ENCODE results near the gene RAB13.
"Not testable (repeated sequence)": the region's sequence is repeated elsewhere in the genome, so short reads cannot be mapped to it uniquely, and the experiment has no call there.

RAB13 gene

DNA sequence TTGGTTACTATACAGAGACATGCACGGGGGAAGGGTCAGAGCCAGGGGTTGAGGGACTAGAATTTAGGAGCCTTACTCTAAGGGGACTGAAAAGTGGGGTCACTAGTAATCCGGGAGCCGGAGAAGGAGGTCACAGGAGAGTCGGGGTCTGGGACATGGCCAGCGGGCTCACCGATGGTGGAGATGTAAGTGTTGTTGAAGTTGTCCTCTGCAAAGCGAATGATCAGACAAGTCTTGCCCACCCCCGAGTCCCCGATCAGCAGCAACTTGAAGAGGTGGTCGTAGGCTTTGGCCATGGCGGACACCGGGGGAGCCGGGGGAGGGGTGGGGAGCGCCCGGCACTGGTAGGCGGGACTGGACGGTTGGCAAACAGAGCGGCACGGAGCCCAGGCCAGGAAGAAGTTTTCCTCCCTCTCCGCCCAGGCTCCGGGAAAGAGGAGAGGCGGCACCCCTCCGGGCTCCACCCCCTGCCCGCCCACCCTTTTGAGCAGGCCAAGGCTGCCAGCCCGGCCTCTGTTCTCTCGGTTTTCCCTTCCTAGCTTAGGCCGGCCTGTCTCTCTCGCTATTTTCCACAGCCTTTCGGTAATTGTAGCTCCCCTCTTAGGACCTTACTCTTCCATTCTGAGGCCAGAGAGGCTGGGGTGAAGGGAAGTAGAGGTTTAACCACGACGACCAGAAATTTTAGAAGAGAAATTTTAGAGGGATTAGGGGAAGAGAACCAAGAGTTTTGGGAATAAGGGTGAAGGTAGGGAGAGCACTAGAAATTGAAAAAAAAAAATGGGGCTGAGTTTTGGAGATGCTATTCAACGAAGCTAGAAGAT is at the start of gene RAB13:
Gene RAB13, minus strand, starts transcription at position 399 of the 821 bp plus-strand sequence. Its CDS starts 103 bp downstream, at position 296.
- DNase-seq: peak; percentile 78

DNA sequence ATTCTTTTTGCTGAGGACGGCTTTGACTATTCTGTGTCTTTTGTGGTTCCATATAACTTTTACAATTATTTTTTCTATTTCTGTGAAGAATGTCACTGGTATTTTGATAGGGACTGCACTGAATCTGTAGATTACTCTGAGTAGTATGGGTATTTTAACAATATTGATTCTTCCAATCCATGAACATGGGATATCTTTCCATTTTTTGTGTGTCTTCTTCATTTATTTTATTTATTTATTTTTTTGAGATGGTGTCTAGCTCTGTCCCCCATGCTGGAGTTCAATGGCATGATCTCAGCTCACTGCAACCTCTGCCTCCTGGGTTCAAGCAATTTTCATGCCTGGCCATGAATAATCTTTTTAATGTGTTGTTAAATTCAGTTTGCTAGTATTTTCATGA is 47.6 kb upstream of the RAB13 start:
- not testable (repeated sequence) for DNase-seq

DNA sequence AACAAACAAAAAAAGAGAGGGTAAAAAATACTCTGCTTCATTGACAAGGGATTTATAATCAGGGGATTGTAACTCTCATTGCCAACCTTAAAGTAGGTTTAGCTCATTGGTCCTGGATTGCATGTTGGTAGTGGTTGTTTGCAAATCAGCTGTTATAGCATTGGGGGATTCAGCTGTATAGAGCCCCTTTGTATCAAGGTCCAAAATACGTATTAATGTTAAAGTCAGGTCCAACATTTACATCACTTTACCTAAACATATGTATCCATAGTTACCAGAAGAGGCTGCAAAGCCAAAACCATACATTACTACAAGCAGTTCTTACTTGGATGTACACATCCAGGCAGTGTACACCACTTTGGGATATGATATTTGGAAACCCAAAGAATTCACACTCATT is 33.8 kb upstream of the RAB13 start:
- DNase-seq: no peak

DNA sequence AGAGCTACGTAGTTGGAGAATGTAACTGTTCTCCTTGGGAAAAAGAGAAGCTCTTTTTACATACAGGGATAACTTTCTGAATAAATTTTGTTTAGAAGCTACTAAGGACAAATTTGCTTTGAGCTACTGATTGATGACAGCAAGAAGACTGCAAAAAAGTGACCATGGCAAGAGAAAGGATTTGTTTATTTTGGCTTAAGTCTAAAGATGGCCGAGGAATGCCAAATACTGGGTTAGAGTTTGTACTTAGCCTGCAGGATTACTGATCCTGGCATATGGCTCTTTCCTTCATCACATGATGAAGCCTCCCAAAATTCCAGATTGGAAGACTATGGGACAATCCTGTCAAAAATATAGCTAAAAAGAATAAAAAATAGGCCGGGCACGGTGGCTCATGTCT is 33.1 kb upstream of the RAB13 start:
- DNase-seq: no peak

DNA sequence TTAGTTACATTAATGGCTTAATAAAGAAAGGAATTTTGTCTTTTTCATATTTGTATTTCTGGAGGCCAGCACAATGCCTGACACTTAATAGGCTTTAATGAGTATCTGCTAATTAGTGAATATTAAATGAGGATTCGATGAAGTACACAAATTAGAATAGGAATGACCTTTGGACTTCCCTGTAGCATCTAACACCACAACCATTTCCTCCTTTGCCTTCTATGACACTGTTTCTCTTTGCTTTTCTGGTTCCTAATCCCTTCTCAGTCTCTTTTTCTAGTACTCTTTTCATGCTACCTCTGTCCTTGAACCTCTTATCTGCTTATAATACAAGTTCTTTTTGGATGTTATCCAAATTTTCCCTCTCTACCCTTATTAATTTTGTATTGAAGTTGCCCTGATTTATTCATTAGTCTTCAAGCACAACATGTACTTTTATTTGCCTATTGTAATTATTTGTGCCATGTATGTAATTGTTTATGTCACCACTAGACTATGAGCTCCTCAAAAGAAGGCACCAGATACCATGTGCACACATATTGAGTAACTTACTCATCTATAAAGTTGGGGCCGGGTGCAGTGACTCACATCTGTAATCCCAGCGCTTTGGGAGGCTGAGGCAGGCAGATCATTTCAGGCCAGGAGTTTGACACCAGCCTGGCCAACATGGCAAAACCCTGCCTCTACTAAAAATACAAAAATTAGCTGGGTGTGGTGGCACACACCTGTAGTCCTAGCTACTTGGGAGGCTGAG is 28.2 kb upstream of the RAB13 start:
- no peak for DNase-seq

DNA sequence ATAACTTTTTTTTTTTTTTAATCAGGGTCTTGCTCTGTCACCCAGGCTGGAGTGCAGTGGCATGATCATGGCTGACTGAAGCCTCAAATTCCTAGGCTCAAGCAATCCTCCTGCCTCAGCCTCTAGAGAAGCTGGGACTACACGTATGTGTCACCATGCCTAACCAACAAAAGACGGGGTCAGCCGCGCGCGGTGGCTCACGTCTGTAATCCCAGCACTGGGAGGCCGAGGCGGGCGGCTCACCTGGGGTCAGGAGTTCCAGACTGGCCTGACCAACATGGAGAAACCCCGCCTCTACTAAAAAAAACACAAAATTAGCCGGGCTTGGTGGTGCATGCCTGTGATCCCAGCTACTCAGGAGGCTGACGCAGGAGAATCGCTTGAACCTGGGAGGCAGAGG is 26.4 kb upstream of the RAB13 start:
- not testable (repeated sequence) for DNase-seq

DNA sequence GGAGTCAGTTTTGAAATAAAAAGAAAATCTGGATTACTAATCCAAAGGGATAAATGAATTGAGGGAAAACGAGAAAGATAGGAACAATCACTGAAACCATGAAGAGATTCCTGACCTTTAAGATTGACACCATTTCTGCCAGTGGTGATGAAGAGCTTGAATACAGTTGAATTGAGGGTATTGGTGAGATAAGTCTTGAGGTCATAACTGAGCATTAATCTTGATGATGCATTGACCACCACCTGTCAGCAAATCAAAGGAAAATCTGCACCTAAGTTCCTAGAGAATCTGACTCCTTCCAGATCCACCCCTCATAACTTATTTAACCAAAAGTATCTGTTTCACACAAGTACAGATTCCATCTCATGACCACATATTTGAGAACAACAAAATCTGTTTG is 26.0 kb upstream of the RAB13 start:
- no peak for DNase-seq

DNA sequence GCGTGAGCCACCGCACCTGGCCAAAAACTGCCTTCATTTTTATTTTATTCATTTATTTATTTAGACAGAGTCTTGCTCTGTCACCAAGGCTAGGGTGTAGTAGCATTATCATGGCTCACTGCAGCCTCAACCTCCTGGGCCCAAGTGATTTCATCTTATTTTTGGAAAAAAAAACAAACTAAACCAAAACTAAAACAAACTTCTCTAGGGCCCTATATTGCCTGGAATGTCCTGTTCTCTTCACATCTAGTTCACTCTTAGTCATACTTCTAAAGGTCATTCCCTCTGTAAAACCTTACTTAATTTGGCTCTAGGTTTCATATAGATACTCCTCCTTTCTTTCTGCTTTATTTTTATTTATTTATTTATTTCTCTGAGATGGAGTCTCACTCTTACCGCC is 20.0 kb upstream of the RAB13 start:
- DNase-seq: no peak

DNA sequence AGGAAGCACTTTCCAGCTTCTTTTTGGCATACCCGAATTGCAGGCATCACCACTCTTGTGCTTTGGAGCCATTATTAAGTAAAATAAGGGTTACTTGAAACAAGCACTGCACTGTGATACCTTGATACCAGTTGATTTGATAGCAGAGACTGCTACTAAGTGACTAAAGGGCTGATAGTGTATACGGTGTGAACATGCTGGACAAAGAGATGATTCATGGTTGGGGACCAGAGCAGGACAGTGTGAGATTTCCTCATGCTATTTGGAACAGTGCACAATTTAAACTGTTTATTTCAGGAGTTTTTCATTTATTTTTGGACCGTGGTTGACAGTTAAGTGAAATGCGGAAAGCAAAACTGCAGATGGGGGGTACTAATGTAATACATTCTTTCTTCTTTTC is 14.3 kb upstream of the RAB13 start:
- no peak for DNase-seq

DNA sequence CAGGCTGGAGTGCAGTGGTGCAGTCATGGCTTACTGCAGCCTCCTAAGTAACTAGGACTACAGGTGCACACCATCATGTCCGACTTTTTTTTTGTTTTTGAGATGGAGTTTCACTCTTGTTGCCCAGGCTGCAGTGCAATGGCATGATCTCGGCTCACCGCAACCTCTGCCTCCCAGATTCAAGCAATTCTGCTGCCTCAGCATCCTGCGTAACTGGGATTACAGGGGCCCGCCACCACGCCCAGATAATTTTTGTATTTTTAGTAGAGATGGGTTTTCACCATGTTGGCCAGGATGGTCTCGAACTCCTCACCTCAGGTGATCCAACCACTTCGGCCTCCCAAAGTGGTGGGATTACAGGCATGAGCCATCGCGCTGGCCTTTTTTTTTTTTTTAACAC is 10.7 kb upstream of the RAB13 start:
- DNase-seq: not testable (repeated sequence)

DNA sequence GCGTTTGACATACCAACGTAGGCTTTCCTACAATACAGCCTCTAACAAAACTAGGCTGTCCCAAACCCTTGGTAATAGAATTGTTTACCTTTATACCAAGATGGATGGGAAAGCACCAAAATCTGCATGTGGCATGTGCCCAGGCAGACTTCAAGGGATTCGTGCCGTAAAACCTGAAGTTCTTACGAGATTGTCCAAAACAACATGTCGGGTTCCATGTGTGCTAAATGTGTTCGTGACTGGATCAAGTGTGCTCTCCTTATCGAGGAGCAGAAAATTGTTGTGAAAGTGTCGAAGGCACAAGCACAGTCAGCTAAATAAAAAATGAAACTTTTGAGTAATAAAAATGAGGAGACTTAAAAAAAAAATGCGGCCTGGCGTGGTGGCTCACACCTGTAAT is 9.5 kb upstream of the RAB13 start:
- DNase-seq: no peak

DNA sequence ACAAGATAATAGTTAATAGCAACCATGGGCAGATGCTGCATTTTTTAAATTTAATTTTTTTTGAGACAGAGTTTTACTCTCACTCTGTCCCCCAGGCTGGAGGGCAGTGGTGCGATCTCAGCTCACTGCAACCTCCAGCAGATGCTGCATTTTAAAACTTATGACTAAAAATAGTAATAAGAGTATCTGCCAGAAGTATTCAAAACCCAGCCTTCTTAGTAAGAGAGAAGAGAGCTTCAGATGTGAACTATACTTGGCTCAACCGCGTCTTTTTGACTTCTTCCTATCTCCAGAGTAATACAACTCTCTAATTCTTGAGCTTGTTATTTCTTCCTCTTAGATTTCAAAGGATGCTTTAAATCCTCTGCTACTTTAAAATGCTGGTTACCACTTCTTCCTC is 9.1 kb upstream of the RAB13 start:
- no peak for DNase-seq

DNA sequence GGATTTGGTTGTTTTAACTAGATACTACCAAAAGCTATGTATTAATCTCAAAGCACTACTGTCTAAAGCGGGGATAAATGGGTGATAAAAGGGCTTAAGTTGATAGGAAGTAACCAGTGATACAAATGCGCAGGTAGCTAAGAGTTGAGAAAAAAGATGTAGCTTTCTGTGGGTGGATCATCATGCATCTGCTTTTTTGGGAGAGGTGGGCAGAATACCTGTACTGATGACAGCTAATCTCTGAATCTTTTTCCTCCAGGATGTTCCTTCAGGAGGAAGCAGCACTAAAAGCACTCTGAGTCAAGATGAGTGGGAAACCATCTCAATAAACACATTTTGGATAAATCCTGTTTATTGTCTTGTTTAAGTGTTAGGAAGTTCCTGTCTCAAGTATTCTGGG is 5.7 kb upstream of the RAB13 start:
- no peak for DNase-seq

DNA sequence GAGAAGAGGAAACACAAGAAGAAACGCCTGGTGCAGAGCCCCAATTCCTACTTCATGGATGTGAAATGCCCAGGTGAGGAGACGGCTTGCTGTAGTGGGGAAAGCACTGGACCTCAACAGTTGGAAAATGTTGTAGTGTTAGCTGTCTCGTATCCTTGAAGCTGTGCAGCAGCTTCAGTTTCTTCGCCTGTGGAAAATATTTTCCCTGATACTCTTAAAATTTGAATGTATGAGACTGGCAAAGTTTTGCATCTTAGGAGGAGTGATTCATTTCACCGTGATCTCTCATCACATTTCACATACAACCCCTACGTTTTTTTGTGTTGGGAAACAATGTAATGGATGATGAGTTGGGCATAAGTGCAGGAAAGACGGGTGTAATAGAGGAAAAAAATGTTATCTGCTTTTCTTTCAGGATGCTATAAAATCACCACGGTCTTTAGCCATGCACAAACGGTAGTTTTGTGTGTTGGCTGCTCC is 5.1 kb upstream of the RAB13 start:
- no peak for DNase-seq

DNA sequence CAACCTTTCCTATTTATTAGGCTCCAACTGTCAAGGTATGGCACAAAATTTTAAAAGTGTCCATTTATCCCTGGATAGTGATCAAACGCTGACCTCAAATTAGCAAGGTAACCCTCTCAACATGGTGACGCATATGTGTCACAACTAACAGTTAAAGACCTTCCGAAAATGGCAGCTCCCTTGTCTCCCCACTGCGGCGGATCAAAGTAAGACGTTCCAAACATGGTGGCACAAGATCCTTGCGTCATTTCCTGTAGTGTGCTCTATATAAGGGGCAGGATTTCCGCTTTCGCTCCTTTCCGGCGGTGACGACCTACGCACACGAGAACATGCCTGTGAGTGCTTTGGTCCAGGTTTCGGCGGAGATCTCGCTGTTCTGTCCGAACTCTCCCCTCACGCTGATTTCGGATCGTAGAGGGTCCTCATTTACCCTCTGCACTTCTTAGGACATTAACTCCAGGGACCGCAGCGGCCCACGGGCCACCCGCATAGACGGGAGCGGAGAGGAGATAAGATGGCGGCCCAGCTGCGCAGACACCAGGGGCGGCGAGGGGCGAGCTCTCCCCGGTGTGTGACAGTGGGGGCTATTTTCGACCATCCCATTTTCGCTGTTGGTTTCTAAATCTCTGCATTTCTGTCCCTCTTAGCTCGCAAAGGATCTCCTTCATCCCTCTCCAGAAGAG is 4.5 kb upstream of the RAB13 start, which contains the start of gene RPS27:
Gene RPS27, plus strand, starts transcription at position 295 of the 683 bp plus-strand sequence. Its CDS starts 35 bp downstream, at position 330.
- peak; percentile 94 for DNase-seq

DNA sequence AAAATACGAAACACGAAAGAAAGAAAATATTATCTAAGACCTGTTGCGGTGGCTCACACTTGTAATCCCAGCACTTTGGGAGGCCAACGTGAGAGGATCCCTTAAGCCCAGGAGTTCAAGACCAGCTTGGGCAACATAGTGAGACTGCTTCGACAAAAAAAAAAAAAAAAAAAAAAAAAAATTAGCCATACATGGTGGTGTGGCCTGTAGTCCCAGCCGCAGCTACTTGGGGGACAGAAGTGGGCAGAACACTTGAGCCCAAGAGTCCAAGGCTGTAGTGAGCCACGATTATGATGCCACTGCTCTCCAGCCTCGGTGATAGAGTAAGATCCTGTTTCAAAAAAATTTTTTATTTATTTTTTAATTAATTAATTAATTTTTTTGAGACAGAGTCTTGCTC is 1.5 kb upstream of the RAB13 start:
- no peak for DNase-seq

DNA sequence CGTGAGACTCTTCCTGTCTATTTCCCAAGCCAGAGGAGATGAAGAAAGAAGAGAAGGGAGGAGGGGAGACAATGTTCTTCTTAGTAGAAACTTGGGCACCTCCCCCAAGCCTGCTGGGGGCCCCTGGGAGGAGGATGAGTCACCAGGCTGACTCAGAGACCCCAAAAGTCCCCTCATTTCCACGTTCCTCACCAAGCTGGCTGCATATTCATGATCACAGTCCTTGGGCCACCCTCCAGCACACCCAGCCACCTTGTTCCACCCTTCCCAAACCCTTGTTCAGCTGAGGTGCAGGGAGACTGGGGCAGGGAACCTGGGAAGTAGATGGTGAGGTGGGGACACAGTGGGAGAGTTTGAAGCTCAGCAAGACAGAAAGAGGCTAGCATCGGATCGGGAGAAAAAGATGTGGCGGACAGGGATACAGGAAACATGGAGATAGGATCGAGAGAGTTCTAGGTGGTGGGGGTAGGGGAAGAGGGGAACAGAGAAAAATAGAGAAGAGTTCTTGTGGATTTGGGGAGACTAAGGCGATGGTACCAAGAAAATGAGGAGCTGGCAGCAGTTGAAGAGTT is 712 bp downstream of the RAB13 start:
- peak; percentile 14 for DNase-seq

DNA sequence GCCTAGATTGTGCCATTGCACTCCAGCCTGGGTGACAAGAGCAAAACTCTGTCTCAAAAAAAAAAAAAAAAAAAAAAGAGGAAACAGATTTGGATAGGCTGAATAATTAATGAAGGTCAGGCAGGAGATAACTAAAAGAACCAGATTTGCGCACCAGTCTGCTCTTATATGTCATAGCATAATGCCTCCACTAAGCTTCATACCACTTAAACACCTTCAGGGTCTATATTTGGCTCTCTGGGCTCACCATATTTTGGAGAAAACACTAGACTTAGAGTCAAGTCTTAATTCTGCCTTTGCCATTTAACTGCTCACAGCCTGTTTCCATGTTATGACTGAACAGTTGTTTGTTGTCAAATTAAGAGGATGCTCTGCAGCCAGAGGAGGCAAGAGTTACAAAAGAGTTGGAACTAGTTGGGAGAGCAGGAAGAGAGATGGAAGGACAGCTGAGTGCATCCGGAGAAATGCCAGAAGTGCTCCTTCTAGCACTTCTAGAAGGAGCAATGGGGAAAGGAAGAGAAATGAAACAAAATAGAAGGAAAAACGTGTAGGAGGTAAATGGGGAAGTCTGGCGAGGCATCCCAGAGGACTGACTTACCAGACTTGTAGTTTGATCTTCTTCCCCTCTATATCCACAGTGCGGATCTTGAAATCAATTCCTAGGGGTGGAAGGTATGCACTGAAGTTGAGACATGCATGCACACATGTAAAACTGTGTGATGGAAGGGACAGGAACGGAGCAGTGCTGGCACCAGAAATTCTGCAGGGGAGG is 1.8 kb downstream of the RAB13 start:
- no peak for DNase-seq

DNA sequence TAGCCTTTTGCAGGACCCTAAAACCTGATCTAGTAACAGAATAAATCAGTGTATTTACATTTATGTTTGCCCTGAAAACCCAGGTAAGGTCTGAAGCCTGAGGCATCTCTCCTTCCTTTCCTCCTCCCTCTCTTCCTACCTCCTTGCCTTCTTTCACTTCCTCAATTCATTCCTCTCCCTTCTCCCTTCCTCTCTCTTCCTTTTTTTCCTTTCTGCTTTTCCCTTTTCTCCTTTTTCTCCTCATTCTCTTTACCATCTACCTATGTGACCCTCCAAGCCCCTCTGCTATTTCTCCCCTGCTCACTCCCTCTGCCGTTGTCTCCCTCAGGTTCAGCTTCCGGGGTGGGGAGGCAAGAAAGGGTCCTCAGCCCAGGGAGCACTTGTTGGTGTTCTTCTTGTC is 4.4 kb downstream of the RAB13 start:
- not testable (repeated sequence) for DNase-seq

DNA sequence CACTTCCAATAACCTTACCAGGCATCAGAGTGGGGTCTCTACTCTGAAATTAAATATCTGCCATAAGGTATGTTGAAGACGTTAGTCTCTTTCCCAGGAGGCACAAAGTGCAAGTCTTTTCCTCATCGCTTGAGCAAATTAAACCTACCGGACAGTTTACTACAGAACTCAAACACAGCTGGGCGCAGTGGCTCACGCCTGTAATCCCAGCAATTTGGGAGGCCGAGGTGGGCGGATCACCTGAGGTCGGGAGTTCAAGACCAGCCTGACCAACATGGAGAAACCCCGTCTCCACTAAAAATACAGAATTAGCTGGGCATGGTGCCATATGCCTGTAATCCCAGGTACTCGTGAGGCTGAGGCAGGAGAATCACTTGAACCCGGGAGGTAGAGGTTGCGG is 7.0 kb downstream of the RAB13 start:
- DNase-seq: not testable (repeated sequence)

DNA sequence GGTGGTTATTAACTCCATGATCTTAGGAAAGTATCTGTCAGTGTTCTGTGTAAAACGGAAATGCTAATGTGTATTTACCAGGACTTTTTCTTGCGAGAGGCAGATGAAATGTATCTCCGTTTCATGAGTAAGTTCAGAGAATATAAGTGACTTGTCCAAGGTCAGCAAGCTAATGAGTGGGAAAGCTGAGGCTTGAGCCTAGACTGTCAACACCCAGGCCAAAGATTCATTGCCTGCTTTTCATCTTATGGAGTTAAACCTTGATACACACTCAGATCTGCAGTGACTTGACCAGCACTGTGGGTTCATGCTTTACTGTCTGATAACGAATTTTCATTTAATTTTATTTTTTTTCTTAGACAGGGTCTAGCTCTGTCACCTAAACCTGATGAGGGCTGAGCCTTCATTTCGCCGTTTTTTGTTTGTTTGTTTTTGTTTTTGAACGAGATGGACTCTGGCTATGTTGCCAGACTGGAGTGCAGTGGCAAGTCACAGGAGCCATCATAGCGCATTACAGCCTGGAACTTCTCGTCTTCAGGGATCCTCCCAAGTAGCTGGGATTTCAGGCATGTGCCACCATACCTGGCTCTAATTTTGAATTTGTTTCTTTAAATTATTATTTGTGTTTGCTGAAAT is 7.7 kb downstream of the RAB13 start:
- DNase-seq: no peak
